Muscle of back (tissue), 10 donors: ENCODE data around the gene TXNRD3. TPM values are rescaled to one million over a fixed set of nuclear protein-coding genes. Genes with fewer than 3 reads are reported as not detected.

Source experiments
- polyA plus RNA-seq, 10 donors: library from polyadenylated mRNA; unstranded; fragments of 120-200 nt; gene quantifications; one replicate each; pipeline ENCODE4 v1.2.1, GENCODE V29; 2013; ENCODE audit not compliant: insufficient read length in 10 of 10

TXNRD3 gene
- polyA plus RNA-seq, 10 donors: 8.3 to 13.7 (median 9.8) TPM

Other genes with a start within 250 kb of the TXNRD3 start
- gene ZXDC, start 179.2 kb downstream of the TXNRD3 start, polyA plus RNA-seq: 10 to 100 TPM; 18.1 to 28.7 (median 23.8) TPM
- under 1 TPM in 1 of 10 donors, not detected in 9; 0.07 TPM for gene UROC1, start 137.4 kb downstream of the TXNRD3 start, polyA plus RNA-seq
- gene CHST13, start 131.0 kb downstream of the TXNRD3 start, polyA plus RNA-seq: under 1 TPM in 8 of 10 donors, not detected in 2; 0.09 to 0.45 (median 0.21) TPM
- gene C3orf22, start 96.2 kb downstream of the TXNRD3 start, polyA plus RNA-seq: under 1 TPM in 2 of 10 donors, not detected in 8; 0.08 to 0.35 TPM
- 10 to 100 TPM in 1 of 10 donors, 1 to 10 TPM in 9; 5.3 to 13.7 (median 8.0) TPM for gene CHCHD6, start 49.1 kb upstream of the TXNRD3 start, polyA plus RNA-seq